ENCODE results near the gene HOXB4.

GRCh38 chr17:48601207-48601538, 23.0 kb upstream of the HOXB4 start:
- TF ChIP-seq CTCF (IDR thresholded peaks at IDR 0.05; ENCODE audit: low read depth, low read length) (no peak), POLR2A (IDR thresholded peaks at IDR 0.05; ENCODE audit: extremely low read depth, insufficient read length) (no peak)
